Tibial nerve (tissue), 4 donors: ENCODE data around the gene MEF2A. TPM values are rescaled to one million over a fixed set of nuclear protein-coding genes. Genes with fewer than 3 reads are reported as not detected.
"Not testable (repeated sequence)": the region's sequence is repeated elsewhere in the genome, so short reads cannot be mapped to it uniquely, and the experiment has no call there.

ENCODE experiments used
- DNase-seq, 2 donors: peaks; one replicate each; pipeline ENCODE4 v3.0.0-alpha.2; 2019; ENCODE audit warnings: low spot score in 2 of 2
- H3K27ac ChIP-seq, 4 donors: fragments of 200-600 bp; sonication (generic) in 3 of 4; one replicate each; pipeline ENCODE4 v1.5.1; 2017 to 2019; ENCODE audit warnings: mild to moderate bottlenecking in 1 of 4
- H3K27me3 ChIP-seq, 2 donors: fragments of 200-600 bp; sonication (generic) in 1 of 2; one replicate each; pipeline versions ENCODE4 v1.5.1 to v1.6.0; 2017 to 2019
- H3K36me3 ChIP-seq, 3 donors: fragments of 200-600 bp; sonication (generic); one replicate each; pipeline ENCODE4 v1.5.1; 2018 to 2019
- H3K4me1 ChIP-seq, 4 donors: fragments of 200-600 bp; sonication (generic) in 3 of 4; one replicate each; pipeline ENCODE4 v1.5.1; 2017 to 2019
- H3K4me3 ChIP-seq, 4 donors: fragments of 200-600 bp; sonication (generic) in 3 of 4; one replicate each; pipeline ENCODE4 v1.5.1; 2017 to 2019; ENCODE audit warnings: mild to moderate bottlenecking in 1 of 4, moderate library complexity in 1 of 4
- H3K9me3 ChIP-seq, 4 donors: fragments of 200-600 bp; sonication (generic) in 3 of 4; one replicate each; pipeline ENCODE4 v1.5.1; 2017 to 2019
- CTCF ChIP-seq, 5 experiments: fragments of 200-600 bp in 3 of 5; fragments of 450-650 bp in 2 of 5; sonication (generic) in 3 of 5; IDR thresholded peaks; one replicate each; pipeline ENCODE4 v1.5.1; 2016 to 2019; ENCODE audit warnings: antibody characterized with exemption in 5 of 5, mild to moderate bottlenecking in 3 of 5, moderate library complexity in 2 of 5
- EP300 ChIP-seq, 2 donors: sonication (generic); formaldehyde crosslinking; IDR thresholded peaks; one replicate each; pipeline ENCODE4 v1.6.1; 2017; ENCODE audit warnings: antibody characterized with exemption in 2 of 2, mild to moderate bottlenecking in 1 of 2
- POLR2A ChIP-seq, 2 donors: fragments of 450-650 bp; IDR thresholded peaks; one replicate each; pipeline ENCODE4 v1.6.1; 2017; ENCODE audit warnings: antibody characterized with exemption in 2 of 2, mild to moderate bottlenecking in 2 of 2, moderate library complexity in 2 of 2
- WGBS, 2 donors: methylation state at CpG; one replicate each; pipeline ENCODE4 v1.1.5; 2018; 5-methylcytosine and 5-hydroxymethylcytosine counted together
- total RNA-seq, 4 donors: library from RNA; depleted of rRNA; stranded (reverse); fragments of >200 nt; gene quantifications; one replicate each; pipeline ENCODE4 v1.1.0, GENCODE V29; 2016

MEF2A gene
- total RNA-seq, 4 donors from 2014 or later, result 45.5 to 66.3 (median 55.8) TPM

GRCh38 chr15:99744142-99744541 lies 178.4 kb downstream of the MEF2A start:
- TF ChIP-seq CTCF (IDR thresholded peaks at IDR 0.05) (no peak), EP300 (IDR thresholded peaks at IDR 0.05) (no peak), POLR2A (IDR thresholded peaks at IDR 0.05) (no peak)
- 91% methylated on average over 7 of the region's 7 CpGs for WGBS, 2 donors
- DNase-seq, result no peak
- Histone ChIP-seq H3K36me3 (no peaks in the 10 kb centered on the region), H3K27me3 (no peaks in the 10 kb centered on the region), H3K4me1 (no peaks in the 10 kb centered on the region), H3K27ac (no peak overlapping the region), H3K9me3 (no peaks in the 10 kb centered on the region), H3K4me3 (no peak overlapping the region)

DNA sequence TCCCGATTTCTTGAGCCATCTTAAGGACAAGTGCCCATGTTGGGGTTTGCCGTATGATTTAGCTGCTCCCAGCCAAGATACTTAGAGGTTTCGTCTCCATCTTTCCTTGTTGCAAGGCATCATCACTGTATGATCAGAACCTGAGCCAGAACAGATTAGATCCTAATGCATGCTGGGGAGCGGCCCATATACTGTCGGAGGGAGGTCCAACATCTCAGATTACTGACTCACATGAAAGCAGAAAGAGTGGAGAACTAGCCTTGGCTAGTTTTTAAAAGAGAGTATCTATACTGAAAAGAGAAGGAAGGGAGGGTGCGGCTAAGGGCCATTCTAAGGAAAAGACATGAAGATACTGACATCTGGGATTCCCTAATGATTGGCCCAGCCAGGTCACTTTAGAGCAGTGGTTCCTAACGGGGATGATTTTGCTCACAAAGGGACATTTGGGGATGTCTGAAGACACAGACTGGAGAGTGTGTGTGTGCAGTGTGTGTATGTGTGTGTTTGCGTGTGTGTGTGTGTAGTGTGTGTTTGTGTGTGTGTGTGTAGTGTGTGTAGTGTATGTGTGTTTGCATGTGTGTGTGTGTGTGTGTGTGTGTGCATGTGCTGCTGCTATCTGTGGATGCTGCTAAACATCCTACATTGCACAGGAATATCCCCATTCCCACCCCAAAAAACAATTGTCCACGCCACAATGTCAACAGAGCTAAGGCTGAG lies 179.7 kb downstream of the MEF2A start:
- H3K4me1 ChIP-seq, result no peaks in the 10 kb centered on the region
- H3K27me3 ChIP-seq, result no peaks in the 10 kb centered on the region
- H3K27ac ChIP-seq, result no peak overlapping the region
- no peak for DNase-seq
- no peaks in the 10 kb centered on the region for H3K9me3 ChIP-seq
- TF ChIP-seq POLR2A (IDR thresholded peaks at IDR 0.05) (no peak), CTCF (IDR thresholded peaks at IDR 0.05) (no peak), EP300 (IDR thresholded peaks at IDR 0.05) (no peak)
- H3K4me3 ChIP-seq, result no peak overlapping the region
- H3K36me3 ChIP-seq, result no peaks in the 10 kb centered on the region
- 83 to 86% methylated on average over 9 of the region's 9 CpGs for WGBS, 2 donors

DNA sequence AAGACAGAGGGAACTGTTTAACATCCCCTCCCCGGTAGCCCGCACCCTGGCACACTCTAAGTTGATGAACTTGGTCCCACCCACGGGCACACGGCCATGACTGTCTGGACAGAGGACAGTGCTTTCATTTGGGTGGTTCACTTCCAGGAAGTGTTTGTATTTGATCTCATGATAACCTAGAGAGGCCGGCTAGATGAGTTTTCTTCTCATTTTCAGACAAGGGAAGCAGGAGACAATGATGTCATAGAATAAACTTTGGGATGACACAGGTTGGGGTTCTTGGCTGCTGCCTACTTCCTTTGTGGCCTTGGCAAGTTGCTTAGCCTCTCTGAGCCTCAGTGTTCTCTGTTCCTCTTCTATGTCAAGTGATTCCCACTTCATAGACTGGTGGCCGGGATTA lies 183.6 kb downstream of the MEF2A start:
- Histone ChIP-seq H3K36me3 (no peaks in the 10 kb centered on the region), H3K9me3 (no peaks in the 10 kb centered on the region), H3K4me3 (no peak overlapping the region), H3K4me1 (no peaks in the 10 kb centered on the region), H3K27me3 (no peaks in the 10 kb centered on the region), H3K27ac (no peak overlapping the region)
- TF ChIP-seq EP300 (IDR thresholded peaks at IDR 0.05), result no peak
- TF ChIP-seq CTCF (IDR thresholded peaks at IDR 0.05), result no peak
- no peak for TF ChIP-seq POLR2A (IDR thresholded peaks at IDR 0.05)
- 64 to 67% methylated on average over 6 of the region's 6 CpGs for WGBS, 2 donors
- no peak for DNase-seq

GRCh38 chr15:99750326-99750725 lies 184.5 kb downstream of the MEF2A start:
- H3K4me1 ChIP-seq, H3K27me3 ChIP-seq, H3K4me3 ChIP-seq, H3K27ac ChIP-seq, H3K36me3 ChIP-seq, H3K9me3 ChIP-seq, DNase-seq: not testable (repeated sequence)
- 82 to 91% methylated on average over 11 of the region's 11 CpGs for WGBS, 2 donors

DNA sequence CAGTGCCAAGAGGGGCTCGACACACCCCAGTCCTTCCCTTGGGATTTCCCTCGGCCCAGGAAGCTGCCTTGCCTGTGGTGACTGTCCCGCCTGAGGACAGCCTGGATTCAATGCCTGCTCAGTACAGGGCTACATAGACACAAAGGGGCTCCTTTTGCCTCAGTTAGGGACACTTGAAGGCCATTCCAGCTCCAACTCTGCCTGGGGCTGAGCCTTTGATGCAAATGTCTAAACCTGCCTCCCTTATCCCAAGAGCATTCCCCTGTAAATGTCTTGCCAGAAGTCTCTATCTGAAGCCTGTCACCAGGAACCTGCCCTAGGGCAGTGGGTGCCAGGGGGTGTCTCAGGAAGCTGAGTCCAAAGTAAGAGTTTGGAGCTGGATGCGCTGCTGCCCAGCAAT lies 186.8 kb downstream of the MEF2A start:
- Histone ChIP-seq H3K27me3 (no peaks in the 10 kb centered on the region), H3K27ac (no peak overlapping the region), H3K4me1 (peaks cover 0 to 7% (median 0%) of the 10 kb centered on the region in 4 donors), H3K9me3 (no peaks in the 10 kb centered on the region), H3K36me3 (no peaks in the 10 kb centered on the region), H3K4me3 (no peak overlapping the region)
- TF ChIP-seq POLR2A (IDR thresholded peaks at IDR 0.05), result no peak
- no peak for TF ChIP-seq EP300 (IDR thresholded peaks at IDR 0.05)
- TF ChIP-seq CTCF (IDR thresholded peaks at IDR 0.05), result no peak
- no peak for DNase-seq
- 73 to 77% methylated on average over 2 to 4 of the region's 4 CpGs for WGBS, 2 donors
